ENCODE measurements around the gene TAS2R38. TPM values are rescaled to one million over a fixed set of nuclear protein-coding genes. Genes with fewer than 3 reads are reported as not detected.
"Not testable (repeated sequence)": the region's sequence is repeated elsewhere in the genome, so short reads cannot be mapped to it uniquely, and the experiment has no call there.

The TAS2R38 gene
- total RNA-seq, 4 donors from 2014 or later, result not detected

GRCh38 chr7:141986923-141987322 is 13.3 kb upstream of the TAS2R38 start:
- intact Hi-C loops (cut with DNase I; ENCODE audit: low total_unique reads), result no loop called here
- no peak for DNase-seq (ENCODE audit: low spot score in 2 of 2)
- 74 to 79% methylated on average over 2 of the region's 2 CpGs for WGBS, 2 donors
- no peak for TF ChIP-seq POLR2A (IDR thresholded peaks at IDR 0.05)
- TF ChIP-seq, protein P1, sequence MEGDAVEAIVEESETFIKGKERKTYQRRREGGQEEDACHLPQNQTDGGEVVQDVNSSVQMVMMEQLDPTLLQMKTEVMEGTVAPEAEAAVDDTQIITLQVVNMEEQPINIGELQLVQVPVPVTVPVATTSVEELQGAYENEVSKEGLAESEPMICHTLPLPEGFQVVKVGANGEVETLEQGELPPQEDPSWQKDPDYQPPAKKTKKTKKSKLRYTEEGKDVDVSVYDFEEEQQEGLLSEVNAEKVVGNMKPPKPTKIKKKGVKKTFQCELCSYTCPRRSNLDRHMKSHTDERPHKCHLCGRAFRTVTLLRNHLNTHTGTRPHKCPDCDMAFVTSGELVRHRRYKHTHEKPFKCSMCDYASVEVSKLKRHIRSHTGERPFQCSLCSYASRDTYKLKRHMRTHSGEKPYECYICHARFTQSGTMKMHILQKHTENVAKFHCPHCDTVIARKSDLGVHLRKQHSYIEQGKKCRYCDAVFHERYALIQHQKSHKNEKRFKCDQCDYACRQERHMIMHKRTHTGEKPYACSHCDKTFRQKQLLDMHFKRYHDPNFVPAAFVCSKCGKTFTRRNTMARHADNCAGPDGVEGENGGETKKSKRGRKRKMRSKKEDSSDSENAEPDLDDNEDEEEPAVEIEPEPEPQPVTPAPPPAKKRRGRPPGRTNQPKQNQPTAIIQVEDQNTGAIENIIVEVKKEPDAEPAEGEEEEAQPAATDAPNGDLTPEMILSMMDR (IDR thresholded peaks at IDR 0.05), result no peak
- H3K4me3 ChIP-seq (ENCODE audit: low read depth, poor library complexity, severe bottlenecking), result no peak overlapping the region

DNA sequence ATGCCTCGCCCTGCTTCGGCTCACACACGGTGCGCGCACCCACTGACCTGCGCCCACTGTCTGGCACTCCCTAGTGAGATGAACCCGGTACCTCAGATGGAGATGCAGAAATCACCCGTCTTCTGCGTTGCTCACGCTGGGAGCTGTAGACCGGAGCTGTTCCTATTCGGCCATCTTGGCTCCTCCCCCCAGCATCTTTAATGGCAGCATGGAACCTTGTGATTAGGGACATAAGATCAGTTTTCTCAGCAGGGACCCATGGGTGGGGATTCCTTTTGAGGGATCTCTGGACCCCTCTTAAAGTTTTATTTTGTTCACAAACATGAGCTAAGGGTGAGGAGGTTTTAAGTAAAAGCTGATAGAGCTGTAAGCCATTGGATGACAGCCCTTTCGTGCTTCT is 12.4 kb upstream of the TAS2R38 start:
- H3K4me3 ChIP-seq (ENCODE audit: low read depth, poor library complexity, severe bottlenecking); intact Hi-C loops (cut with DNase I; ENCODE audit: low total_unique reads); DNase-seq (ENCODE audit: low spot score in 2 of 2): not testable (repeated sequence)
- 91 to 95% methylated on average over 8 of the region's 13 CpGs for WGBS, 2 donors

DNA sequence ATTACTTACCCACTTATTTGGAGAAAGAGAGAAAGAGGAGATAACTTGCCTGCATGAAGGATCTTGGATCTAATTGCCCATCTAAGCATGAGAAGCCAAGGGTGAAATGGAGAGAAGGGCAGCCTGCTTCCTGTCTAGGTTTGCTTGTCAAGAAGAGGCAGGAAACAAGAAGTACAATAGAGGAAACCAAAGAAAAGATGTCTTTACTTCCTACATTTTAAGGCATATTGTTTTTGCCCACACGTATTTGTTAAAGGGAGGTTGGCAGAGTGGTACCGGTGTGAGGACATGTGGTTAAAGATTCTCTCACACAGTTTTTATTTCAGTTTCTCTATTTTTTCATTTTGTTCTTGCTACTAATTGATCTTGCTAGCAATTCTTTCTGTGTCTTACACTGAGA is 6.0 kb upstream of the TAS2R38 start:
- DNase-seq (ENCODE audit: low spot score in 2 of 2), result no peak
- H3K4me3 ChIP-seq (ENCODE audit: low read depth, poor library complexity, severe bottlenecking), result no peak overlapping the region
- TF ChIP-seq, protein P1 (IDR thresholded peaks at IDR 0.05), result no peak
- no peak for TF ChIP-seq POLR2A (IDR thresholded peaks at IDR 0.05)
- intact Hi-C loops (cut with DNase I; ENCODE audit: low total_unique reads), result loop anchor here (5.0 kb wide), 1 partner anchor 208 kb away; no protein-coding TSS in a partner anchor
- WGBS, 2 donors, result 60 to 75% methylated on average over 2 of the region's 2 CpGs

DNA sequence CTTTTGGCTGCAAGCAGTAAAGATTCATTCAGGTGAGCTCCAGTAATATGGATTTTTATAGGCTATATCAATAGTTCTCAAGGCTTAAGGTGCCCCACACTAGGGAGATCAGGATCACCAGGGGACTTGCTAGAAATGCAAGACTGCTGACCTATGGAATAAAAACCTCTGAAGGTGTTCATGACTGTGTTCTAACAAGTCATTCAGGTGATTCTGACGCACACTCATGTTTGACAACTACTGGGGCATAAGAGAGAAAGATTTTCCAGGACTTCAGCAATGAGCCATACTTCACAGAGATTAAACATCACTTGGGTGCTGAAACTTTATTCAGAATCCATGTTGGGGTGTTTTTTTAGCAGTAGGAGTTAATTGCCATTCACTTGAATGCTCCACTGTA is 4.8 kb upstream of the TAS2R38 start:
- TF ChIP-seq, protein P1 (IDR thresholded peaks at IDR 0.05), result no peak
- TF ChIP-seq POLR2A (IDR thresholded peaks at IDR 0.05), result no peak
- H3K4me3 ChIP-seq (ENCODE audit: low read depth, poor library complexity, severe bottlenecking), result no peak overlapping the region
- intact Hi-C loops (cut with DNase I; ENCODE audit: low total_unique reads), result loop anchor here (5.0 kb wide), 1 partner anchor 209 kb away; no protein-coding TSS in a partner anchor
- no peak for DNase-seq (ENCODE audit: low spot score in 2 of 2)
- 68 to 78% methylated on average over 1 of the region's 1 CpG for WGBS, 2 donors

DNA sequence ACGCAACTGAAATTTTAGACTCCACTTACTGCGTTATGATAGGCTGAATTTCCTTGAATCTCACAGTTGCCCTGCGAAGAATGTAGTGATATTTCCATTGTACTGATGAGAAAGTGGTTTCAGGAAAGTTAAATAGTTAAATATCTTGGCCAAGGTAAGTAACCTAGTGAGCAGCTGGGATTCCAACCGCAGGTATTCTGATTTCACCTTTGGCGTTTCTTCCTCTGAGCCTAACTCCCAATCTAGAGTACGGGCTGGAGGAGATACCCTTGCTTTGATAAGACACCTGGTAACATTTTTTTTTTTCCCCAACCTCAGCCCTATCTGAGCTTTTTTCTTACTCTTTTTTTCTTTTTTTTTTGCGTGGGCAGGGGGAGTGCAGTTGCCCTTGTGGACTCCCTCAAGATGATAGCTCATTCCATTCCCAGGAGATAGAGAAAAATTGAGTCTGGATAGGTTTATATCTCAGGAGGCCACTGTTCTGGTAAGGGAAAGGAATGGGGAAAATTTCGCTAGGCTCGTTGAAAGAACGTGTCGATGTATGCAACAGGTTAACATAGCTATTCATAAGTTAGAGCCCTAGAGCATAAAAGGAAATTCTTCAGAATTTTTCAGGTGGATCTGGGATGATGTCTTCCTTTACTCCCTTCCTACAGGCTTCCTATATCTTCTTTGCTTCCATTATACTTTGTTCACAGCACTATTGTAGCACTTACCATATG is 3.1 kb upstream of the TAS2R38 start:
- no peak for DNase-seq (ENCODE audit: low spot score in 2 of 2)
- WGBS, 2 donors, result 35 to 46% methylated on average over 11 of the region's 11 CpGs
- TF ChIP-seq POLR2A (IDR thresholded peaks at IDR 0.05), result no peak
- TF ChIP-seq, protein P1 (IDR thresholded peaks at IDR 0.05), result no peak
- intact Hi-C loops (cut with DNase I; ENCODE audit: low total_unique reads), result loop anchor here (5.0 kb wide), 1 partner anchor 211 kb away; no protein-coding TSS in a partner anchor
- no peak overlapping the region for H3K4me3 ChIP-seq (ENCODE audit: low read depth, poor library complexity, severe bottlenecking)

GRCh38 chr7:141975806-141976523 is 2.4 kb upstream of the TAS2R38 start:
- peak; percentile 30 to 90 for DNase-seq (ENCODE audit: low spot score in 2 of 2)
- no peak overlapping the region for H3K4me3 ChIP-seq (ENCODE audit: low read depth, poor library complexity, severe bottlenecking)
- intact Hi-C loops (cut with DNase I; ENCODE audit: low total_unique reads), result loop anchor here (5.0 kb wide), 1 partner anchor 211 kb away; no protein-coding TSS in a partner anchor
- TF ChIP-seq, protein P1 (IDR thresholded peaks at IDR 0.05), result no peak
- TF ChIP-seq POLR2A (IDR thresholded peaks at IDR 0.05), result no peak
- WGBS, 2 donors, result 16% methylated on average over 21 of the region's 21 CpGs
